PC-9 (cell line): ENCODE results near the gene CELA3A. TPM values are rescaled to one million over a fixed set of nuclear protein-coding genes. Genes with fewer than 3 reads are reported as not detected.
"Not testable (repeated sequence)": the region's sequence is repeated elsewhere in the genome, so short reads cannot be mapped to it uniquely, and the experiment has no call there.

Source experiments
- BruUV-seq: library from RNA; stranded (reverse); fragments of 400-500 nt; replicated peaks from 2 replicates; lab custom pipeline; 2021; lab: Mats Ljungman, UMichigan
- CTCF ChIA-PET: fragments of 300-600 bp; sonication (Branson Sonifier 250); formaldehyde crosslinking; loops from one replicate; lab custom pipeline; 2022; ENCODE audit warnings: antibody characterized with exemption; lab: Charles Lee
- POLR2A ChIA-PET: fragments of 300-600 bp; sonication (Branson Sonifier 250); formaldehyde crosslinking; loops from one replicate; lab custom pipeline; 2022; ENCODE audit warnings: antibody characterized with exemption; ENCODE audit not compliant: unreplicated experiment; lab: Charles Lee
- DNase-seq, 2 experiments: peaks; one replicate each; pipeline versions ENCODE4 v3.0.0 to v3.0.0-alpha.2; 2015 to 2022; ENCODE audit warnings: mixed read lengths in 1 of 2
- H2AFZ ChIP-seq: fragments of 200-600 bp; sonication (generic); 2 replicates; pipeline ENCODE4 v1.8.1; 2017; ENCODE audit warnings: antibody characterized with exemption
- H3F3A ChIP-seq: fragments of 200-600 bp; sonication (generic); 2 replicates; pipeline ENCODE4 v1.8.1; 2017; ENCODE audit warnings: antibody characterized with exemption, mild to moderate bottlenecking, low read depth; ENCODE audit not compliant: insufficient read depth
- H3K27ac ChIP-seq: fragments of 200-600 bp; sonication (generic); 2 replicates; pipeline ENCODE4 v1.6.1; 2016; ENCODE audit warnings: mixed run types
- H3K27me3 ChIP-seq: fragments of 200-600 bp; sonication (generic); 2 replicates; pipeline ENCODE4 v1.6.1; 2016; ENCODE audit warnings: low read depth, mixed run types; ENCODE audit not compliant: insufficient read depth
- H3K36me3 ChIP-seq: fragments of 200-600 bp; sonication (generic); 2 replicates; pipeline ENCODE4 v1.6.1; 2016; ENCODE audit warnings: low read depth, mixed run types
- H3K4me1 ChIP-seq: fragments of 200-600 bp; sonication (generic); replicated peaks from 2 replicates; pipeline ENCODE4 v1.6.1; 2016; ENCODE audit warnings: mixed run types; ENCODE audit not compliant: insufficient read depth
- H3K4me2 ChIP-seq: fragments of 200-600 bp; sonication (generic); 2 replicates; pipeline ENCODE4 v1.6.1; 2017; ENCODE audit warnings: mixed run types
- H3K4me3 ChIP-seq: fragments of 200-600 bp; sonication (generic); 2 replicates; pipeline ENCODE4 v1.6.1; 2016; ENCODE audit warnings: mixed run types
- H3K79me2 ChIP-seq: fragments of 200-600 bp; sonication (generic); 2 replicates; pipeline ENCODE4 v1.6.1; 2017; ENCODE audit warnings: low read depth, mixed run types
- H3K9me2 ChIP-seq: fragments of 200-600 bp; sonication (generic); 2 replicates; pipeline ENCODE4 v1.8.1; 2017; ENCODE audit warnings: mild to moderate bottlenecking; ENCODE audit not compliant: insufficient read depth
- H3K9me3 ChIP-seq: fragments of 200-600 bp; sonication (generic); 2 replicates; pipeline ENCODE4 v1.8.1; 2016; ENCODE audit warnings: low read depth; ENCODE audit not compliant: insufficient read depth
- H4K20me1 ChIP-seq: fragments of 200-600 bp; sonication (generic); 2 replicates; pipeline ENCODE4 v1.8.1; 2017; ENCODE audit not compliant: insufficient read depth
- CTCF ChIP-seq: fragments of 200-600 bp; sonication (generic); conservative IDR thresholded peaks from 2 replicates; pipeline ENCODE4 v1.6.1; 2017; ENCODE audit warnings: mixed run types, antibody characterized with exemption, mild to moderate bottlenecking, moderate library complexity
- EZH2 ChIP-seq: fragments of 200-600 bp; sonication (generic); IDR thresholded peaks from 2 replicates; pipeline ENCODE4 v1.8.0; 2017; ENCODE audit warnings: antibody characterized with exemption, low read depth
- intact Hi-C: fragments of 100-400 bp; cut with micrococcal nuclease; formaldehyde crosslinking; loops from one replicate; pipeline ENCODE4 v1.10.0; 2022; ENCODE audit not compliant: unreplicated experiment
- total RNA-seq: library from RNA; stranded (reverse); gene quantifications from 2 replicates; pipeline ENCODE4 v1.2.3, GENCODE V29; 2021

The CELA3A gene
- total RNA-seq, 1 experiment from 2014 or later = not detected

GRCh38 chr1:22031214-22031962 is 29.9 kb downstream of the CELA3A start:
- no peaks in the 10 kb centered on the region for H3K27me3 ChIP-seq
- H3K27ac ChIP-seq = no peak overlapping the region
- H3K9me3 ChIP-seq = no peaks in the 10 kb centered on the region
- H3K9me2 ChIP-seq = no peaks in the 10 kb centered on the region
- H3F3A ChIP-seq = no peaks in the 10 kb centered on the region
- H3K4me2 ChIP-seq = no peak overlapping the region
- ChIA-PET POLR2A (interaction anchor here (0.5 to 0.6 kb wide), 2 partner anchors 13 kb away, joined by 3 read pairs; no protein-coding TSS in a partner anchor), CTCF (interaction anchor here (0.6 kb wide), 1 partner anchor 20 kb away, joined by 3 read pairs; no protein-coding TSS in a partner anchor)
- H3K4me1 ChIP-seq = peaks cover 1% of the 10 kb centered on the region
- TF ChIP-seq CTCF (no peak), EZH2 (no peak)
- H3K79me2 ChIP-seq = peaks cover 2% of the 10 kb centered on the region; the same call in 1 of the 2 replicates
- intact Hi-C loops = no loop called here
- H3K36me3 ChIP-seq = no peaks in the 10 kb centered on the region
- no peak overlapping the region for H3K4me3 ChIP-seq
- no peak overlapping the region for H2AFZ ChIP-seq
- BruUV-seq = no TSS peak
- peak in 1 of 2 experiments; percentile 65 for DNase-seq
- no peaks in the 10 kb centered on the region for H4K20me1 ChIP-seq

- intact Hi-C loops, H3K4me2 ChIP-seq, H3F3A ChIP-seq, DNase-seq, H3K36me3 ChIP-seq, H3K79me2 ChIP-seq, BruUV-seq, CTCF ChIA-PET, H3K9me3 ChIP-seq, POLR2A ChIA-PET, H3K27me3 ChIP-seq, H4K20me1 ChIP-seq, H2AFZ ChIP-seq, H3K9me2 ChIP-seq, H3K4me1 ChIP-seq, H3K4me3 ChIP-seq, H3K27ac ChIP-seq: not testable (repeated sequence)
These were observed 33.4 kb downstream of the CELA3A start for GRCh38 chr1:22034834-22035233.

GRCh38 chr1:22037520-22037919 is 36.1 kb downstream of the CELA3A start:
- no peaks in the 10 kb centered on the region for H4K20me1 ChIP-seq
- DNase-seq = no peak
- H3K79me2 ChIP-seq = no peaks in the 10 kb centered on the region
- H3K4me2 ChIP-seq = no peak overlapping the region
- peaks cover 11% of the 10 kb centered on the region; the same call in 1 of the 2 replicates for H3F3A ChIP-seq
- H3K27me3 ChIP-seq = no peaks in the 10 kb centered on the region
- H2AFZ ChIP-seq = no peak overlapping the region
- no peaks in the 10 kb centered on the region for H3K9me2 ChIP-seq
- no peak overlapping the region for H3K4me3 ChIP-seq
- CTCF ChIA-PET = no interaction called here
- intact Hi-C loops = no loop called here
- H3K9me3 ChIP-seq = no peaks in the 10 kb centered on the region
- TF ChIP-seq CTCF (no peak), EZH2 (no peak)
- no TSS peak for BruUV-seq
- POLR2A ChIA-PET = no interaction called here
- no peak overlapping the region for H3K27ac ChIP-seq
- H3K4me1 ChIP-seq = peaks cover 11% of the 10 kb centered on the region
- no peaks in the 10 kb centered on the region for H3K36me3 ChIP-seq
